Neural cell (in vitro differentiated cells): ENCODE results near the gene CPAMD8. TPM values are rescaled to one million over a fixed set of nuclear protein-coding genes. Genes with fewer than 3 reads are reported as not detected.

Experiments used
- H2AFZ ChIP-seq: fragments of 200-600, 300-800 bp; sonication (generic), shearing (Covaris generic); 2 replicates; pipeline ENCODE4 v1.6.0; 2014; ENCODE audit warnings: low read depth, mild to moderate bottlenecking, antibody characterized with exemption, low read length, moderate library complexity
- H3F3A ChIP-seq: fragments of 200-600 bp; shearing (Covaris generic); 2 replicates; pipeline ENCODE4 v1.6.1; 2016; ENCODE audit warnings: mild to moderate bottlenecking, moderate library complexity, mixed read lengths, antibody characterized with exemption, low read length; ENCODE audit not compliant: insufficient read depth, poor library complexity, severe bottlenecking
- H3K27ac ChIP-seq: fragments of 200-600, 300-800 bp; sonication (generic), shearing (Covaris generic); 2 replicates; pipeline ENCODE4 v1.5.1; 2014; ENCODE audit warnings: mild to moderate bottlenecking, low read length, moderate library complexity
- H3K27me3 ChIP-seq: fragments of 300-800, 200-600 bp; sonication (generic), shearing (Covaris generic); 2 replicates; pipeline ENCODE4 v1.6.0; 2014; ENCODE audit warnings: mild to moderate bottlenecking, low read depth, low read length, moderate library complexity; ENCODE audit not compliant: insufficient read depth
- H3K36me3 ChIP-seq: fragments of 300-800, 200-600 bp; sonication (generic), shearing (Covaris generic); 2 replicates; pipeline ENCODE4 v1.5.1; 2014; ENCODE audit warnings: mild to moderate bottlenecking, antibody characterized with exemption, low read length, moderate library complexity; ENCODE audit not compliant: insufficient read depth
- H3K4me2 ChIP-seq: fragments of 300-800, 200-600 bp; sonication (generic), shearing (Covaris generic); 2 replicates; pipeline ENCODE4 v1.6.0; 2014; ENCODE audit warnings: mild to moderate bottlenecking, low read length
- H3K4me3 ChIP-seq: fragments of 300-800, 200-600 bp; sonication (generic), shearing (Covaris generic); 2 replicates; pipeline ENCODE4 v1.5.1; 2014; ENCODE audit warnings: mild to moderate bottlenecking, low read length, moderate library complexity
- H3K79me2 ChIP-seq: fragments of 200-600 bp; shearing (Covaris generic); replicated peaks from 2 replicates; pipeline ENCODE4 v1.6.0; 2014; ENCODE audit warnings: mild to moderate bottlenecking, low read length, moderate library complexity; ENCODE audit not compliant: insufficient read depth
- H3K9ac ChIP-seq: fragments of 300-800, 200-600 bp; sonication (generic), shearing (Covaris generic); 2 replicates; pipeline ENCODE4 v1.6.1; 2016; ENCODE audit warnings: mild to moderate bottlenecking, low read length, mixed read lengths
- H3K9me2 ChIP-seq: fragments of 200-600 bp; shearing (Covaris generic); 2 replicates; pipeline ENCODE4 v1.6.1; 2016; ENCODE audit warnings: mild to moderate bottlenecking, low read length, mixed read lengths; ENCODE audit not compliant: insufficient read depth
- H3K9me3 ChIP-seq: fragments of 200-600, 300-800 bp; sonication (generic), shearing (Covaris generic); 2 replicates; pipeline ENCODE4 v1.6.1; 2016; ENCODE audit warnings: mild to moderate bottlenecking, mixed run types, low read length, moderate library complexity, mixed read lengths
- H4K20me1 ChIP-seq: fragments of 200-600 bp; shearing (Covaris generic); 2 replicates; pipeline ENCODE4 v1.6.1; 2016; ENCODE audit warnings: mild to moderate bottlenecking, mixed run types; ENCODE audit not compliant: insufficient read depth
- CTCF ChIP-seq: fragments of 450-650 bp; IDR thresholded peaks from 2 replicates; pipeline ENCODE4 v1.5.1; 2014; ENCODE audit warnings: antibody characterized with exemption, mild to moderate bottlenecking, moderate library complexity; ENCODE audit not compliant: poor library complexity, severe bottlenecking
- EP300 ChIP-seq: fragments of 450-650 bp; conservative IDR thresholded peaks from 2 replicates; pipeline ENCODE4 v1.6.1; 2014; ENCODE audit warnings: antibody characterized with exemption, mild to moderate bottlenecking, moderate library complexity; ENCODE audit not compliant: poor library complexity, severe bottlenecking
- EZH2 ChIP-seq: fragments of 200-600, 300-800 bp; shearing (Covaris generic), sonication (generic); IDR thresholded peaks from 2 replicates; pipeline ENCODE4 v1.6.1; 2014; ENCODE audit warnings: antibody characterized with exemption, low read length, borderline replicate concordance, mild to moderate bottlenecking; ENCODE audit not compliant: insufficient read depth, poor library complexity, severe bottlenecking
- MXI1 ChIP-seq: fragments of 450-650 bp; conservative IDR thresholded peaks from 2 replicates; pipeline ENCODE4 v1.6.1; 2014; ENCODE audit warnings: antibody characterized with exemption, mild to moderate bottlenecking; ENCODE audit not compliant: poor library complexity, severe bottlenecking
- POLR2AphosphoS5 ChIP-seq: IDR thresholded peaks from 2 replicates; pipeline ENCODE4 v1.6.1; 2012
- RAD21 ChIP-seq: fragments of 450-650 bp; conservative IDR thresholded peaks from 2 replicates; pipeline ENCODE4 v1.6.1; 2014; ENCODE audit warnings: antibody characterized with exemption, mild to moderate bottlenecking, moderate library complexity
- REST ChIP-seq: IDR thresholded peaks from 2 replicates; pipeline ENCODE4 v1.6.1; 2012; ENCODE audit warnings: borderline replicate concordance
- SMC3 ChIP-seq: fragments of 450-650 bp; conservative IDR thresholded peaks from 2 replicates; pipeline ENCODE4 v1.6.1; 2014; ENCODE audit warnings: antibody characterized with exemption, mild to moderate bottlenecking, moderate library complexity; ENCODE audit not compliant: poor library complexity
- TAF1 ChIP-seq: IDR thresholded peaks from 2 replicates; pipeline ENCODE4 v1.6.1; 2012; ENCODE audit warnings: low read depth
- polyA plus RNA-seq: library from polyadenylated mRNA; depleted of rRNA; stranded (reverse); fragments of >200 nt; gene quantifications from 2 replicates; pipeline ENCODE4 v1.2.3, GENCODE V29; 2014

Gene CPAMD8
- polyA plus RNA-seq, 1 donor from 2014 or later, result 1.9 TPM

- Histone ChIP-seq H3K27me3 (peaks cover 4% of the 10 kb centered on the region), H3K36me3 (no peaks in the 10 kb centered on the region), H4K20me1 (no peaks in the 10 kb centered on the region), H3K4me3 (no peak overlapping the region), H3F3A (no peaks in the 10 kb centered on the region), H3K79me2 (no peaks in the 10 kb centered on the region), H3K27ac (no peak overlapping the region), H2AFZ (no peak overlapping the region), H3K4me2 (no peak overlapping the region), H3K9ac (no peak overlapping the region), H3K9me3 (no peaks in the 10 kb centered on the region), H3K9me2 (no peaks in the 10 kb centered on the region)
- no peak for TF ChIP-seq EP300
- no peak for TF ChIP-seq POLR2AphosphoS5
- no peak for TF ChIP-seq REST
- no peak for TF ChIP-seq RAD21
- no peak for TF ChIP-seq MXI1
- no peak for TF ChIP-seq SMC3
- no peak for TF ChIP-seq EZH2
- no peak for TF ChIP-seq CTCF
- no peak for TF ChIP-seq TAF1
These were observed 128.1 kb downstream of the CPAMD8 start for GRCh38 chr19:16898361-16899015.

GRCh38 chr19:16897856-16898161 lies 128.8 kb downstream of the CPAMD8 start:
- TF ChIP-seq CTCF (no peak), EZH2 (no peak), POLR2AphosphoS5 (no peak), TAF1 (no peak), RAD21 (no peak)
- Histone ChIP-seq H3K79me2 (no peaks in the 10 kb centered on the region), H3K27me3 (peaks cover 4% of the 10 kb centered on the region), H3F3A (no peaks in the 10 kb centered on the region), H4K20me1 (no peaks in the 10 kb centered on the region), H2AFZ (no peak overlapping the region), H3K9ac (no peak overlapping the region), H3K4me3 (peak overlapping the region; percentile 49), H3K27ac (no peak overlapping the region), H3K9me2 (no peaks in the 10 kb centered on the region), H3K36me3 (no peaks in the 10 kb centered on the region), H3K9me3 (no peaks in the 10 kb centered on the region), H3K4me2 (no peak overlapping the region)
